Mesothelial cell of epicardium (in vitro differentiated cells): ENCODE results near the gene ZNF581. TPM values are rescaled to one million over a fixed set of nuclear protein-coding genes. Genes with fewer than 3 reads are reported as not detected.

Source experiments
- DNase-seq, 2 experiments: peaks; one replicate each; pipeline ENCODE4 v3.0.0; 2021; ENCODE audit warnings: low spot score in 2 of 2; ENCODE audit not compliant: unreplicated experiment in 2 of 2
- H3K27ac Mint-ChIP-seq: 2 replicates; pipeline ENCODE4 v1.8.0; 2021; ENCODE audit warnings: mixed read lengths
- H3K27me3 Mint-ChIP-seq: 2 replicates; pipeline ENCODE4 v1.8.0; 2021; ENCODE audit warnings: low read depth, mixed read lengths
- H3K36me3 Mint-ChIP-seq: 2 replicates; pipeline ENCODE4 v1.8.0; 2021; ENCODE audit warnings: mixed read lengths
- H3K4me1 Mint-ChIP-seq: 2 replicates; pipeline ENCODE4 v1.8.0; 2021; ENCODE audit warnings: mixed read lengths
- H3K4me3 Mint-ChIP-seq: 2 replicates; pipeline ENCODE4 v1.8.0; 2021; ENCODE audit warnings: mild to moderate bottlenecking, moderate library complexity, mixed read lengths
- H3K9me3 Mint-ChIP-seq: 2 replicates; pipeline ENCODE4 v1.8.0; 2021; ENCODE audit warnings: mixed read lengths
- total RNA-seq: library from RNA; stranded (reverse); gene quantifications from 3 replicates; pipeline ENCODE4 v1.2.1, GENCODE V29; 2021
- TF ChIP-seq, protein P1 (sequence below): fragments of 200-600 bp; sonication (generic); IDR thresholded peaks from one replicate; pipeline ENCODE4 v1.5.0; 2021; ENCODE audit warnings: antibody characterized with exemption; ENCODE audit not compliant: unreplicated experiment

Gene ZNF581
- total RNA-seq, 1 donor from 2014 or later, result 42.6 TPM

DNA sequence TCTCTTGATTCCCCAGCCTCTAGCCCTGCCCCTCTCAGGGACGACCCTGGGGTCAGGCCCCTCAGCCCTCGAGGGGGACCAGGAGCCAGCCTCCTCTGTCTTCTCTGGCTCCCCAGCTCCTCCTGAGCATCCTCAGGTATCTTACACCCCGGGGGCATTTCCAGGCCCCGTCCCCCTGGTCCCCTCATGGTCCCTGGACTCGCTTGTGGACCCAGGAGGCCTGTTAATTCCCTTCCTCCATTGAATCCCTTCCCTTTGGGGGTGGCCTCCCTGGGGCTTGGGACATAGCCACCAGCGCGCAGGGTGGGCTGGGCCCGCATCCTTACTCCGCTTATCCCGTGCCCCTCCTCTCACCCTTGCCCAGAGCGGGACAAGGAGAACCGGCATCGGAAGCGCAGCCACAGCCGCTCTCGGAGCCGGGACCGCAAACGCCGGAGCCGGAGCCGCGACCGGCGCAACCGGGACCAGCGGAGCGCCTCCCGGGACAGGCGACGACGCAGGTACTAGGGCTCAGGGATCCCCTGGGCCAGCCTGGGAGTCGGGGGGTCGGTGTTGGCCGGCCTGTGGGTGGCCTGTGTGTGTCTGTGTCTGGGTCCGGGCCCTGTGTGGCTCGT lies 15.5 kb downstream of the ZNF581 start:
- TF ChIP-seq, protein P1, sequence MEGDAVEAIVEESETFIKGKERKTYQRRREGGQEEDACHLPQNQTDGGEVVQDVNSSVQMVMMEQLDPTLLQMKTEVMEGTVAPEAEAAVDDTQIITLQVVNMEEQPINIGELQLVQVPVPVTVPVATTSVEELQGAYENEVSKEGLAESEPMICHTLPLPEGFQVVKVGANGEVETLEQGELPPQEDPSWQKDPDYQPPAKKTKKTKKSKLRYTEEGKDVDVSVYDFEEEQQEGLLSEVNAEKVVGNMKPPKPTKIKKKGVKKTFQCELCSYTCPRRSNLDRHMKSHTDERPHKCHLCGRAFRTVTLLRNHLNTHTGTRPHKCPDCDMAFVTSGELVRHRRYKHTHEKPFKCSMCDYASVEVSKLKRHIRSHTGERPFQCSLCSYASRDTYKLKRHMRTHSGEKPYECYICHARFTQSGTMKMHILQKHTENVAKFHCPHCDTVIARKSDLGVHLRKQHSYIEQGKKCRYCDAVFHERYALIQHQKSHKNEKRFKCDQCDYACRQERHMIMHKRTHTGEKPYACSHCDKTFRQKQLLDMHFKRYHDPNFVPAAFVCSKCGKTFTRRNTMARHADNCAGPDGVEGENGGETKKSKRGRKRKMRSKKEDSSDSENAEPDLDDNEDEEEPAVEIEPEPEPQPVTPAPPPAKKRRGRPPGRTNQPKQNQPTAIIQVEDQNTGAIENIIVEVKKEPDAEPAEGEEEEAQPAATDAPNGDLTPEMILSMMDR, result no peak
- H3K36me3 Mint-ChIP-seq, result peaks cover 18% of the 10 kb centered on the region
- H3K9me3 Mint-ChIP-seq, result no peaks in the 10 kb centered on the region
- no peak for DNase-seq
- H3K4me1 Mint-ChIP-seq, result peaks cover 32% of the 10 kb centered on the region
- no peak overlapping the region for H3K27ac Mint-ChIP-seq
- no peaks in the 10 kb centered on the region for H3K27me3 Mint-ChIP-seq
- H3K4me3 Mint-ChIP-seq, result no peak overlapping the region

- Mint-ChIP-seq H3K27me3 (no peaks in the 10 kb centered on the region), H3K9me3 (no peaks in the 10 kb centered on the region), H3K4me3 (no peak overlapping the region), H3K27ac (no peak overlapping the region), H3K4me1 (peaks cover 32% of the 10 kb centered on the region), H3K36me3 (peaks cover 20% of the 10 kb centered on the region)
- no peak for DNase-seq
- TF ChIP-seq, protein P1, result no peak
Measured at GRCh38 chr19:55659822-55660221, 16.4 kb downstream of the ZNF581 start.

DNA sequence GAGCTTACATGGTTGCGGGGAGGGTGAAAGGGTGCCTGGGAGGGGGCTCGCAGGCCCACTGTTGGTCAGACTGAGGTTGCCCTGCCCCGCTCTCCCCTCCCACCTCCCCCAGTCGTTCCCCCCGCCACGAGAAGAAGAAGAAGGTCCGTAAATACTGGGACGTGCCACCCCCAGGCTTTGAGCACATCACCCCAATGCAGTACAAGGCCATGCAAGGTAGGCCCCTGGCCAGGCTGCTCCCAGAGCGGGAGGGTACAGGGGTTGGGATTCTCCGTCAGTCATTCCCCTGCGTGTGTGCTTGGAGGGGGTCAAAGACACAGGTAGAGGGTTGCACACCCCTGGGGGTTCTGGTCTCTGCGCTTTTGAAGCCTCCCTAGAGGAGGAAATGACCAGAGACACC lies 17.0 kb downstream of the ZNF581 start:
- no peaks in the 10 kb centered on the region for H3K9me3 Mint-ChIP-seq
- peaks cover 32% of the 10 kb centered on the region for H3K4me1 Mint-ChIP-seq
- H3K27me3 Mint-ChIP-seq, result no peaks in the 10 kb centered on the region
- peaks cover 20% of the 10 kb centered on the region for H3K36me3 Mint-ChIP-seq
- H3K4me3 Mint-ChIP-seq, result no peak overlapping the region
- TF ChIP-seq, protein P1, result no peak
- no peak overlapping the region for H3K27ac Mint-ChIP-seq
- no peak for DNase-seq

GRCh38 chr19:55660991-55661390 lies 17.5 kb downstream of the ZNF581 start:
- peaks cover 28% of the 10 kb centered on the region for H3K4me1 Mint-ChIP-seq
- no peak for DNase-seq
- no peaks in the 10 kb centered on the region for H3K9me3 Mint-ChIP-seq
- no peaks in the 10 kb centered on the region for H3K27me3 Mint-ChIP-seq
- no peak overlapping the region for H3K4me3 Mint-ChIP-seq
- TF ChIP-seq, protein P1, result no peak
- peaks cover 22% of the 10 kb centered on the region for H3K36me3 Mint-ChIP-seq
- no peak overlapping the region for H3K27ac Mint-ChIP-seq

DNA sequence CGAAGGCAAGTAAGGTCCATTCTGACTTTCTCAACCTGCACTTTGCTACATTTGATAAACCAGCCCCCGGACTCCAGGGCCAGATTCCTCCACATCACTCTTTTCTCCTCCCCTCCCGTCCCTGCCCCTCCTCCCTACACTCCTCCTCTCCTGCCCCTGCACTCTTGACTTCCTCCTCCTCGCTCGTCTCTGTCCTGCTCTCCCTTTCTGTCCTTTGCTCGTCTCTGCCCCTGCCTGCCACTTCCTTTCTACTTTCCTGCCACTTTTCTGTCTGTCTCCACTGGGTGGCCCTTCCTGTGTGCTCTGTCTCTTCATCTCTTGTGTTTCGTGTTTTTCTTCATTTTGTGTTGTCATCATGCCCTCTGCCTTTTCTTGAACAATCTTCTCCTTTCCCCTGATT lies 18.4 kb downstream of the ZNF581 start:
- Mint-ChIP-seq H3K9me3 (no peaks in the 10 kb centered on the region), H3K27ac (no peak overlapping the region), H3K27me3 (no peaks in the 10 kb centered on the region), H3K4me1 (peaks cover 19% of the 10 kb centered on the region), H3K36me3 (peaks cover 22% of the 10 kb centered on the region), H3K4me3 (no peak overlapping the region)
- no peak for DNase-seq
- TF ChIP-seq, protein P1, result no peak
